H1 (cell line): ENCODE data around the gene ARRB1. TPM values are rescaled to one million over a fixed set of nuclear protein-coding genes. Genes with fewer than 3 reads are reported as not detected.

Experiments
- CTCF ChIA-PET: fragments of 300-600 bp; sonication (Branson Sonifier 250); formaldehyde crosslinking; loops from one replicate; lab custom pipeline; 2021; ENCODE audit not compliant: partially characterized antibody; lab: Charles Lee
- POLR2A ChIA-PET: fragments of 300-600 bp; sonication (Branson Sonifier 250); formaldehyde crosslinking; loops from one replicate; lab custom pipeline; 2021; ENCODE audit warnings: inconsistent platforms; ENCODE audit not compliant: partially characterized antibody; lab: Charles Lee
- DNase-seq, 2 experiments: peaks; one replicate each; pipeline versions ENCODE4 v3.0.0 to v3.0.0-alpha.2; 2010 to 2022; ENCODE audit warnings: low spot score in 2 of 2, low read depth in 1 of 2, mixed read lengths in 1 of 2
- FAIRE-seq: peaks from 2 replicates; lab custom pipeline; 2011; peaks lifted over from hg19 to GRCh38; lab: Jason Lieb, UNC
- H2AFZ ChIP-seq: 2 replicates; pipeline ENCODE4 v1.8.1; 2012; ENCODE audit warnings: low read length, inconsistent platforms
- H2AK5ac ChIP-seq: 2 replicates; pipeline ENCODE4 v1.6.1; 2013; ENCODE audit warnings: low read depth, low read length
- H2BK120ac ChIP-seq: replicated peaks from 2 replicates; pipeline ENCODE3; 2013; ENCODE audit warnings: low read depth, low read length, inconsistent platforms
- H2BK12ac ChIP-seq: 2 replicates; pipeline ENCODE4 v1.6.1; 2013; ENCODE audit warnings: low read depth, low read length
- H2BK15ac ChIP-seq: 2 replicates; pipeline ENCODE4 v1.6.1; 2013; ENCODE audit warnings: low read length
- H2BK20ac ChIP-seq: 2 replicates; pipeline ENCODE4 v1.6.1; 2013; ENCODE audit warnings: low read length
- H2BK5ac ChIP-seq: 2 replicates; pipeline ENCODE4 v1.6.1; 2013; ENCODE audit warnings: low read depth, low read length
- H3K14ac ChIP-seq: 2 replicates; pipeline ENCODE4 v1.6.1; 2013; ENCODE audit warnings: inconsistent platforms; ENCODE audit not compliant: insufficient read length
- H3K18ac ChIP-seq: 2 replicates; pipeline ENCODE4 v1.6.1; 2013; ENCODE audit warnings: low read length; ENCODE audit errors: extremely low read depth
- H3K23ac ChIP-seq: 2 replicates; pipeline ENCODE4 v1.6.1; 2013; ENCODE audit warnings: inconsistent platforms; ENCODE audit not compliant: insufficient read length
- H3K23me2 ChIP-seq: 2 replicates; pipeline ENCODE4 v1.6.1; 2013; ENCODE audit warnings: low read depth, low read length
- H3K27ac ChIP-seq: 2 replicates; pipeline ENCODE4 v1.6.1; 2011; ENCODE audit warnings: low read depth, low read length, inconsistent platforms
- H3K27me3 ChIP-seq, 4 experiments: replicated peaks in 1 of 4; 1 replicate in 1 of 4; 2 replicates in 3 of 4; pipeline versions ENCODE4 v1.6.1 to v1.8.1; 2011 to 2013; ENCODE audit warnings: low read length in 3 of 4, mild to moderate bottlenecking in 3 of 4, inconsistent platforms in 2 of 4, mixed read lengths in 2 of 4, moderate library complexity in 1 of 4; ENCODE audit not compliant: control insufficient read depth in 3 of 4, insufficient read depth in 3 of 4; ENCODE audit errors: extremely low read depth in 1 of 4
- H3K36me3 ChIP-seq, 4 experiments: 2 replicates each; pipeline versions ENCODE4 v1.6.1 to v1.8.1; 2011 to 2013; ENCODE audit warnings: mild to moderate bottlenecking in 4 of 4, low read length in 3 of 4, moderate library complexity in 2 of 4, control low read depth in 1 of 4, inconsistent platforms in 1 of 4; ENCODE audit not compliant: insufficient read depth in 4 of 4, control insufficient read depth in 2 of 4
- H3K4ac ChIP-seq: replicated peaks from 2 replicates; pipeline ENCODE3; 2013; ENCODE audit warnings: low read length, low read depth, mixed read lengths, inconsistent platforms; ENCODE audit not compliant: insufficient read length
- H3K4me1 ChIP-seq, 4 experiments: replicated peaks in 1 of 4; 1 replicate in 1 of 4; 2 replicates in 3 of 4; pipeline versions ENCODE4 v1.6.1 to v1.8.1; 2011 to 2013; ENCODE audit warnings: low read length in 3 of 4, inconsistent platforms in 2 of 4, mixed read lengths in 1 of 4; ENCODE audit not compliant: insufficient read depth in 4 of 4, control insufficient read depth in 3 of 4
- H3K4me2 ChIP-seq, 2 experiments: 2 replicates each; pipeline versions ENCODE4 v1.6.1 to v1.8.1; 2011 to 2013; ENCODE audit warnings: low read depth in 2 of 2, low read length in 2 of 2, control low read depth in 1 of 2, inconsistent platforms in 1 of 2, mild to moderate bottlenecking in 1 of 2; ENCODE audit not compliant: insufficient read depth in 1 of 2
- H3K4me3 ChIP-seq, 4 experiments: fragments of 200-600, 300-600 bp in 1 of 4; sonication (generic), shearing (Covaris generic), sonication (Bioruptor Twin) in 1 of 4; 2 replicates each; pipeline versions ENCODE4 v1.5.1 to v1.8.1; 2011 to 2016; ENCODE audit warnings: low read length in 4 of 4, low read depth in 3 of 4, control low read depth in 2 of 4, inconsistent platforms in 2 of 4, mild to moderate bottlenecking in 2 of 4, mixed read lengths in 1 of 4, moderate library complexity in 1 of 4; ENCODE audit not compliant: insufficient read depth in 2 of 4; ENCODE audit errors: extremely low read depth in 1 of 4
- H3K56ac ChIP-seq: replicated peaks from 2 replicates; pipeline ENCODE3; 2013; ENCODE audit warnings: low read depth, mild to moderate bottlenecking, mixed read lengths, low read length, inconsistent platforms; ENCODE audit not compliant: insufficient read length
- H3K79me1 ChIP-seq: 2 replicates; pipeline ENCODE4 v1.6.1; 2013; ENCODE audit warnings: low read depth, low read length, control low read depth
- H3K79me2 ChIP-seq, 2 experiments: 2 replicates each; pipeline versions ENCODE4 v1.6.1 to v1.8.1; 2012 to 2013; ENCODE audit warnings: low read length in 2 of 2, mild to moderate bottlenecking in 2 of 2, inconsistent platforms in 1 of 2; ENCODE audit not compliant: insufficient read depth in 2 of 2, control insufficient read depth in 1 of 2
- H3K9ac ChIP-seq, 4 experiments: replicated peaks in 1 of 4; 1 replicate in 1 of 4; 2 replicates in 3 of 4; pipeline versions ENCODE4 v1.6.1 to v1.8.1; 2011 to 2013; ENCODE audit warnings: low read depth in 3 of 4, low read length in 3 of 4, control low read depth in 2 of 4, mild to moderate bottlenecking in 2 of 4, moderate library complexity in 2 of 4, inconsistent platforms in 1 of 4; ENCODE audit errors: extremely low read depth in 1 of 4
- H3K9me3 ChIP-seq, 2 experiments: 2 replicates each; pipeline versions ENCODE4 v1.6.1 to v1.8.1; 2012 to 2013; ENCODE audit warnings: mild to moderate bottlenecking in 2 of 2, moderate library complexity in 2 of 2, control low read depth in 1 of 2, inconsistent platforms in 1 of 2, low read depth in 1 of 2, low read length in 1 of 2, mixed read lengths in 1 of 2; ENCODE audit not compliant: insufficient read depth in 2 of 2
- H4K20me1 ChIP-seq, 2 experiments: replicated peaks in 1 of 2; 2 replicates each; pipeline versions ENCODE3 to v1.8.1; 2011 to 2013; ENCODE audit warnings: inconsistent platforms in 2 of 2, low read length in 2 of 2, mild to moderate bottlenecking in 1 of 2; ENCODE audit not compliant: insufficient read depth in 2 of 2, control insufficient read depth in 1 of 2
- H4K5ac ChIP-seq: 2 replicates; pipeline ENCODE4 v1.6.1; 2013; ENCODE audit warnings: low read length, low read depth, mixed read lengths, inconsistent platforms; ENCODE audit not compliant: insufficient read length
- H4K8ac ChIP-seq: 2 replicates; pipeline ENCODE4 v1.8.0; 2013; ENCODE audit warnings: mild to moderate bottlenecking, moderate library complexity, low read length, inconsistent platforms; ENCODE audit not compliant: insufficient read depth; ENCODE audit errors: extremely low read depth
- H4K91ac ChIP-seq: replicated peaks from 2 replicates; pipeline ENCODE3; 2013; ENCODE audit warnings: low read length, mixed read lengths, inconsistent platforms; ENCODE audit not compliant: insufficient read length
- BCL11A ChIP-seq, 2 experiments: IDR thresholded peaks; one replicate each; pipeline ENCODE4 v1.6.1; 2011; ENCODE audit warnings: low read depth in 2 of 2, low read length in 2 of 2, mild to moderate bottlenecking in 2 of 2
- CBX8 ChIP-seq: fragments of 300-800, 300-1000 bp; sonication (generic); IDR thresholded peaks from 2 replicates; pipeline ENCODE4 v1.7.1; 2016; ENCODE audit warnings: low read depth, low read length, borderline replicate concordance
- CEBPB ChIP-seq: IDR thresholded peaks from 2 replicates; pipeline ENCODE4 v1.6.1; 2012; ENCODE audit warnings: low read depth, low read length
- EZH2 ChIP-seq: fragments of 200-600 bp; sonication (generic); IDR thresholded peaks from 2 replicates; pipeline ENCODE4 v1.7.1; 2012; ENCODE audit warnings: low read depth, mild to moderate bottlenecking, moderate library complexity, low read length, inconsistent platforms; ENCODE audit not compliant: severe bottlenecking
- HDAC6 ChIP-seq: IDR thresholded peaks from one replicate; pipeline ENCODE4 v1.7.1; 2012; ENCODE audit warnings: low read depth, mild to moderate bottlenecking, inconsistent platforms, low read length, moderate library complexity
- KDM4A ChIP-seq: IDR thresholded peaks from one replicate; pipeline ENCODE4 v1.7.1; 2012; ENCODE audit warnings: low read depth, mild to moderate bottlenecking, moderate library complexity, low read length, inconsistent platforms; ENCODE audit not compliant: severe bottlenecking
- KDM5A ChIP-seq: fragments of 200-600 bp; IDR thresholded peaks from 2 replicates; pipeline ENCODE4 v1.7.1; 2012; ENCODE audit warnings: mild to moderate bottlenecking, low read length, inconsistent platforms, mixed read lengths
- MAX ChIP-seq: IDR thresholded peaks from 2 replicates; pipeline ENCODE4 v1.6.1; 2012; ENCODE audit warnings: inconsistent platforms
- POU5F1 ChIP-seq: IDR thresholded peaks from 2 replicates; pipeline ENCODE4 v1.6.1; 2011; ENCODE audit warnings: low read depth, mild to moderate bottlenecking, low read length, moderate library complexity
- RFX5 ChIP-seq: IDR thresholded peaks from 2 replicates; pipeline ENCODE4 v1.6.1; 2011; ENCODE audit warnings: low read depth, low read length, improper control_type of control experiment, borderline replicate concordance
- SUZ12 ChIP-seq: fragments of 200-600 bp; sonication (generic); IDR thresholded peaks from 2 replicates; pipeline ENCODE4 v1.6.1; 2012; ENCODE audit warnings: mild to moderate bottlenecking, inconsistent platforms, low read length, moderate library complexity, mixed read lengths
- ZNF274 ChIP-seq: IDR thresholded peaks from 2 replicates; pipeline ENCODE4 v1.7.0; 2012; ENCODE audit warnings: low read length, borderline replicate concordance; ENCODE audit errors: extremely low read depth
- WGBS, 2 experiments: shearing (Covaris generic) in 1 of 2; methylation state at CpG; one replicate each; pipeline versions ENCODE4 v1.1.6 to v1.1.7; 2013 to 2015; ENCODE audit warnings: low lambda C conversion rate in 2 of 2, mixed read lengths in 2 of 2, inconsistent platforms in 1 of 2, low coverage in 1 of 2, missing lambda C conversion rate in 1 of 2; ENCODE audit not compliant: insufficient replicate concordance in 2 of 2, insufficient coverage in 1 of 2, insufficient read length in 1 of 2; ENCODE audit errors: extremely low coverage in 1 of 2, missing lambda C conversion rate in 1 of 2; 5-methylcytosine and 5-hydroxymethylcytosine counted together
- polyA plus RNA-seq, 7 experiments: library from polyadenylated mRNA; depleted of rRNA in 3 of 7; stranded (reverse) in 5 of 7; unstranded in 2 of 7; fragments of >200 nt in 5 of 7; fragments of 200-250 nt in 2 of 7; gene quantifications; 1 replicate in 5 of 7; 2 replicates in 1 of 7; 4 replicates in 1 of 7; pipeline versions ENCODE4 v1.2.1 to v1.2.3, GENCODE V29; 2011 to 2013; ENCODE audit warnings: missing spikeins in 2 of 7, mixed read lengths in 2 of 7
- total RNA-seq: library from RNA; stranded (reverse); fragmentation: NEBNext Ultra II Directional; extraction: Animal tissue kit (Norgen Biotek cat#: 25700); gene quantifications from 2 replicates; pipeline ENCODE4 v1.2.1, GENCODE V29; 2021

The ARRB1 gene
- total and polyA plus RNA-seq, 2 of the 8 experiments (the other 6 are each of a cell fraction or from before 2014, with no cell fraction given) = 9.4 to 31.8 TPM

GRCh38 chr11:75338516-75339208 is 12.8 kb downstream of the ARRB1 start:
- Histone ChIP-seq H2BK20ac (0 out of 2 replicates have a peak overlapping the region, but pooled peaks have one; percentile 68), H3K23ac (no peak overlapping the region), H3K4me3 (no peak overlapping the region), H2AK5ac (no peak overlapping the region; the same call in 1 of the 2 replicates), H3K9me3 (no peaks in the 10 kb centered on the region), H3K36me3 (0 out of 8 replicates have a peak, but pooled peaks cover 0 to 2% (median 0%) of the 10 kb centered on the region in 4 experiments), H4K20me1 (no peaks in the 10 kb centered on the region), H3K27me3 (no peaks in the 10 kb centered on the region), H2BK12ac (peak overlapping the region; percentile 86; the same call in 1 of the 2 replicates), H4K8ac (no peak overlapping the region; the same call in 1 of the 2 replicates), H3K79me2 (no peaks in the 10 kb centered on the region), H2BK120ac (no peak overlapping the region), H2AFZ (no peak overlapping the region), H3K27ac (no peak overlapping the region), H3K14ac (no peak overlapping the region), H3K23me2 (no peaks in the 10 kb centered on the region), H4K5ac (no peak overlapping the region), H2BK5ac (0 out of 2 replicates have a peak overlapping the region, but pooled peaks have one; percentile 15), H4K91ac (no peak overlapping the region), H3K9ac (no peak overlapping the region), H2BK15ac (0 out of 2 replicates have a peak overlapping the region, but pooled peaks have one; percentile 18), H3K4me2 (no peak overlapping the region), H3K4ac (no peak overlapping the region), H3K4me1 (peaks cover 13 to 39% (median 28%) of the 10 kb centered on the region in 4 experiments), H3K56ac (no peak overlapping the region), H3K79me1 (no peaks in the 10 kb centered on the region; the same call in 1 of the 2 replicates), H3K18ac (peak overlapping the region; percentile 79)
- ChIA-PET CTCF (interaction anchor here (0.6 to 6.1 kb wide), 12 partner anchors 11 to 114 kb away, joined by 3 to 45 read pairs (median 6); no protein-coding TSS in a partner anchor), POLR2A (interaction anchor here (0.6 to 8.8 kb wide), 7 partner anchors 12 to 64 kb away, joined by 3 to 72 read pairs (median 7); partner anchors contain the start of genes ARRB1 and RPS3)
- WGBS, 2 experiments = 91% methylated on average over 8 of the region's 8 CpGs; no CpG with 5 or more reads in 1 of the 2 experiments
- FAIRE-seq (no peak), DNase-seq (no peak)
- no peak for TF ChIP-seq KDM5A
- no peak for TF ChIP-seq SUZ12
- TF ChIP-seq CEBPB = no peak
- no peak for TF ChIP-seq BCL11A (IDR thresholded peaks at IDR 0.05; ENCODE audit: low read depth in 2 of 2, low read length in 2 of 2)
- TF ChIP-seq HDAC6 = no peak
- no peak for TF ChIP-seq KDM4A
- TF ChIP-seq POU5F1 = no peak
- TF ChIP-seq CBX8 = no peak
- no peak for TF ChIP-seq MAX
- TF ChIP-seq ZNF274 = no peak
- TF ChIP-seq EZH2 = no peak
- no peak for TF ChIP-seq RFX5
